Activated CD4-positive, alpha-beta memory T cell treated with anti-CD3 and anti-CD28 coated beads, Interleukin-2, amount 10 ng/mL, durations not matched to agents 7 days and 5 days (primary cell): Measurements from ENCODE around the gene GPR6. TPM values are rescaled to one million over a fixed set of nuclear protein-coding genes. Genes with fewer than 3 reads are reported as not detected.

Experiments
- CTCF ChIA-PET: fragments of 350-600 bp; sonication (Branson Sonifier 250); formaldehyde crosslinking; loops from one replicate; lab custom pipeline; 2021; ENCODE audit warnings: antibody characterized with exemption, inconsistent platforms; lab: Charles Lee
- POLR2A ChIA-PET: fragments of 350-600 bp; sonication (Branson Sonifier 250); formaldehyde crosslinking; loops from one replicate; lab custom pipeline; 2021; ENCODE audit warnings: antibody characterized with exemption; lab: Charles Lee
- DNase-seq: peaks from one replicate; pipeline ENCODE4 v3.0.0-alpha.2; 2020
- H3K27ac Mint-ChIP-seq: one replicate; pipeline ENCODE4 v1.8.0; 2021; ENCODE audit warnings: mild to moderate bottlenecking, mixed read lengths
- H3K27me3 Mint-ChIP-seq: one replicate; pipeline ENCODE4 v1.8.0; 2021; ENCODE audit warnings: mixed read lengths
- H3K36me3 Mint-ChIP-seq: one replicate; pipeline ENCODE4 v1.8.0; 2021; ENCODE audit warnings: low read depth, mixed read lengths
- H3K4me1 Mint-ChIP-seq: one replicate; pipeline ENCODE4 v1.8.0; 2021; ENCODE audit warnings: mixed read lengths
- H3K4me3 Mint-ChIP-seq: one replicate; pipeline ENCODE4 v1.8.0; 2021; ENCODE audit warnings: mild to moderate bottlenecking, mixed read lengths
- H3K9me3 Mint-ChIP-seq: one replicate; pipeline ENCODE4 v1.8.0; 2021; ENCODE audit warnings: mixed read lengths
- total RNA-seq, 2 experiments: library from RNA; stranded (reverse); gene quantifications; one replicate each; pipeline ENCODE4 v1.2.3, GENCODE V29; 2021

The GPR6 gene
- total RNA-seq, 2 experiments from 2014 or later = not detected

- DNase-seq = no peak
- Mint-ChIP-seq H3K4me1 (no peaks in the 10 kb centered on the region), H3K9me3 (no peaks in the 10 kb centered on the region), H3K4me3 (no peak overlapping the region), H3K27me3 (peaks cover 7% of the 10 kb centered on the region), H3K27ac (no peak overlapping the region), H3K36me3 (no peaks in the 10 kb centered on the region)
- CTCF ChIA-PET = no interaction called here
- POLR2A ChIA-PET = no interaction called here
These were observed 11.8 kb upstream of the GPR6 start for GRCh38 chr6:109966299-109966698.

GRCh38 chr6:109977791-109978173 lies 329 bp upstream of the GPR6 start:
- Mint-ChIP-seq H3K9me3 (peaks cover 3% of the 10 kb centered on the region), H3K27me3 (peaks cover 23% of the 10 kb centered on the region), H3K4me1 (no peaks in the 10 kb centered on the region), H3K27ac (no peak overlapping the region), H3K4me3 (no peak overlapping the region), H3K36me3 (peaks cover 3% of the 10 kb centered on the region)
- ChIA-PET POLR2A (no interaction called here), CTCF (no interaction called here)
- DNase-seq = no peak

- Mint-ChIP-seq H3K27ac (no peak overlapping the region), H3K27me3 (peaks cover 24% of the 10 kb centered on the region)
These were observed 1.2 kb downstream of the GPR6 start for GRCh38 chr6:109979033-109979921.

GRCh38 chr6:109984410-109984809 lies 6.3 kb downstream of the GPR6 start:
- Mint-ChIP-seq H3K4me3 (no peak overlapping the region), H3K36me3 (peaks cover 3% of the 10 kb centered on the region), H3K27me3 (peaks cover 23% of the 10 kb centered on the region), H3K27ac (no peak overlapping the region), H3K9me3 (peaks cover 3% of the 10 kb centered on the region), H3K4me1 (no peaks in the 10 kb centered on the region)
- no peak for DNase-seq
- ChIA-PET POLR2A (no interaction called here), CTCF (no interaction called here)

More at GRCh38 chr6:109979033-109979921, 1.2 kb downstream of the GPR6 start:
- Mint-ChIP-seq H3K9me3 (peaks cover 3% of the 10 kb centered on the region), H3K36me3 (peaks cover 3% of the 10 kb centered on the region), H3K4me1 (no peaks in the 10 kb centered on the region), H3K4me3 (no peak overlapping the region)
- DNase-seq = no peak
- ChIA-PET CTCF (no interaction called here), POLR2A (interaction anchor here (1.0 kb wide), 1 partner anchor 448 kb away, joined by 3 read pairs; no protein-coding TSS in a partner anchor)

- CTCF ChIA-PET = no interaction called here
- H3K27me3 Mint-ChIP-seq = peaks cover 22% of the 10 kb centered on the region
These were observed 9.1 kb downstream of the GPR6 start for GRCh38 chr6:109987196-109987595.

GRCh38 chr6:109991201-109992101 lies 13.3 kb downstream of the GPR6 start:
- no peak overlapping the region for H3K4me3 Mint-ChIP-seq
- H3K36me3 Mint-ChIP-seq = no peaks in the 10 kb centered on the region
- no peaks in the 10 kb centered on the region for H3K4me1 Mint-ChIP-seq
- H3K27me3 Mint-ChIP-seq = peaks cover 24% of the 10 kb centered on the region
- H3K9me3 Mint-ChIP-seq = no peaks in the 10 kb centered on the region
- ChIA-PET POLR2A (no interaction called here), CTCF (interaction anchor here (0.7 kb wide), 1 partner anchor 48 kb away, joined by 3 read pairs; no protein-coding TSS in a partner anchor)
- H3K27ac Mint-ChIP-seq = no peak overlapping the region
- no peak for DNase-seq

More at GRCh38 chr6:109987196-109987595, 9.1 kb downstream of the GPR6 start:
- H3K27ac Mint-ChIP-seq = no peak overlapping the region
- H3K4me3 Mint-ChIP-seq = no peak overlapping the region
- no peaks in the 10 kb centered on the region for H3K9me3 Mint-ChIP-seq
- no peaks in the 10 kb centered on the region for H3K4me1 Mint-ChIP-seq
- no peak for DNase-seq
- no peaks in the 10 kb centered on the region for H3K36me3 Mint-ChIP-seq
- POLR2A ChIA-PET = no interaction called here

GRCh38 chr6:109998159-109998785 lies 20.2 kb downstream of the GPR6 start:
- CTCF ChIA-PET = no interaction called here
- Mint-ChIP-seq H3K36me3 (no peaks in the 10 kb centered on the region), H3K4me1 (no peaks in the 10 kb centered on the region), H3K4me3 (no peak overlapping the region), H3K27ac (no peak overlapping the region), H3K27me3 (peaks cover 30% of the 10 kb centered on the region), H3K9me3 (no peaks in the 10 kb centered on the region)
- POLR2A ChIA-PET = no interaction called here
- no peak for DNase-seq

- H3K27me3 Mint-ChIP-seq = peaks cover 39% of the 10 kb centered on the region
- ChIA-PET POLR2A (no interaction called here), CTCF (no interaction called here)
- DNase-seq = no peak
- H3K4me1 Mint-ChIP-seq = no peaks in the 10 kb centered on the region
- H3K27ac Mint-ChIP-seq = no peak overlapping the region
- no peaks in the 10 kb centered on the region for H3K36me3 Mint-ChIP-seq
- H3K4me3 Mint-ChIP-seq = no peak overlapping the region
- no peaks in the 10 kb centered on the region for H3K9me3 Mint-ChIP-seq
These were observed 21.6 kb downstream of the GPR6 start for GRCh38 chr6:109999740-110000139.

- CTCF ChIA-PET = no interaction called here
- no peaks in the 10 kb centered on the region for H3K4me1 Mint-ChIP-seq
- no peak overlapping the region for H3K27ac Mint-ChIP-seq
- DNase-seq = no peak
- no peaks in the 10 kb centered on the region for H3K36me3 Mint-ChIP-seq
- H3K4me3 Mint-ChIP-seq = no peak overlapping the region
- POLR2A ChIA-PET = no interaction called here
- no peaks in the 10 kb centered on the region for H3K9me3 Mint-ChIP-seq
- H3K27me3 Mint-ChIP-seq = peaks cover 41% of the 10 kb centered on the region
These were observed 24.6 kb downstream of the GPR6 start for GRCh38 chr6:110002676-110003075.

- H3K27ac Mint-ChIP-seq = no peak overlapping the region
- H3K4me1 Mint-ChIP-seq = no peaks in the 10 kb centered on the region
- DNase-seq = no peak
- POLR2A ChIA-PET = no interaction called here
- H3K9me3 Mint-ChIP-seq = no peaks in the 10 kb centered on the region
- CTCF ChIA-PET = no interaction called here
- H3K4me3 Mint-ChIP-seq = no peak overlapping the region
- H3K27me3 Mint-ChIP-seq = peaks cover 5% of the 10 kb centered on the region
- no peaks in the 10 kb centered on the region for H3K36me3 Mint-ChIP-seq
These were observed 35.3 kb downstream of the GPR6 start for GRCh38 chr6:110013386-110013785.

GRCh38 chr6:110015206-110015605 lies 37.1 kb downstream of the GPR6 start:
- H3K27me3 Mint-ChIP-seq = peaks cover 6% of the 10 kb centered on the region
- no peak for DNase-seq
- H3K4me3 Mint-ChIP-seq = no peak overlapping the region
- ChIA-PET CTCF (no interaction called here), POLR2A (no interaction called here)
- H3K36me3 Mint-ChIP-seq = no peaks in the 10 kb centered on the region
- H3K27ac Mint-ChIP-seq = no peak overlapping the region
- H3K4me1 Mint-ChIP-seq = peaks cover under 1% of the 10 kb centered on the region
- H3K9me3 Mint-ChIP-seq = no peaks in the 10 kb centered on the region

GRCh38 chr6:110017306-110017705 lies 39.2 kb downstream of the GPR6 start:
- Mint-ChIP-seq H3K27me3 (peaks cover 6% of the 10 kb centered on the region), H3K36me3 (no peaks in the 10 kb centered on the region), H3K4me3 (no peak overlapping the region), H3K27ac (no peak overlapping the region), H3K9me3 (no peaks in the 10 kb centered on the region), H3K4me1 (peaks cover 12% of the 10 kb centered on the region)
- no peak for DNase-seq
- POLR2A ChIA-PET = no interaction called here
- CTCF ChIA-PET = interaction anchor here (1.9 kb wide), 1 partner anchor 22 kb away, joined by 7 read pairs; no protein-coding TSS in a partner anchor

- H3K27ac Mint-ChIP-seq = no peak overlapping the region
- no peak for DNase-seq
- POLR2A ChIA-PET = no interaction called here
- H3K36me3 Mint-ChIP-seq = no peaks in the 10 kb centered on the region
- peaks cover 6% of the 10 kb centered on the region for H3K27me3 Mint-ChIP-seq
- no peak overlapping the region for H3K4me3 Mint-ChIP-seq
- CTCF ChIA-PET = no interaction called here
- H3K9me3 Mint-ChIP-seq = no peaks in the 10 kb centered on the region
- peaks cover 12% of the 10 kb centered on the region for H3K4me1 Mint-ChIP-seq
These were observed 39.8 kb downstream of the GPR6 start for GRCh38 chr6:110017946-110018345.
